ENCODE results near the gene CAPSL. TPM values are rescaled to one million over a fixed set of nuclear protein-coding genes. Genes with fewer than 3 reads are reported as not detected.

The CAPSL gene
- total and polyA plus RNA-seq, 2 of the 8 experiments (the other 6 are each of a cell fraction or from before 2014, with no cell fraction given), result not detected

DNA sequence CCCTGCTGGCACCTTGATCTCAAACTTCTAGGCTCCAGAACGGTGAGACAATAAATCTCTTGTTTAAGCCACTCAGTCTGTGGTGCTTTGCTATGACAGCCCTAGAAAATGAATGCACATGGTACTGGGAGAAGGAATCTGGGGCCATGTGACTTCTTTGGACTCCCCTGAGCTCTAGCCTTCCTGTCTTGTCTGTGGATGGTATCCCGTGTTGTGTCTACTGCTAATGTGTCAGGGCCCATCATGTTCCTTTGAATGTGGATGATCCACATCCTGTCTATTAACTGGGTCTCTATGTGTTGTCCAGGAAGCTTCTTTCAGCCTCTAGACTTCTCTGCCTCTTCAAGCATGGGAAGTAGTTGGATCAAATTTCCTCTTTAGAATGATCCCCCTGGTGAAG, 56.7 kb downstream of the CAPSL start:
- POLR2A ChIA-PET (ENCODE audit: partially characterized antibody), result no interaction called here

More for the DNA sequence above, 56.7 kb downstream of the CAPSL start:
- no peak overlapping the region for H3K23ac ChIP-seq (ENCODE audit: insufficient read length)
- H3K4me1 ChIP-seq (replicated peaks in 1 of 4; ENCODE audit: control insufficient read depth in 3 of 4, insufficient read depth in 4 of 4, low read length in 3 of 4), result no peaks in the 10 kb centered on the region
- H4K8ac ChIP-seq (ENCODE audit: extremely low read depth, insufficient read depth, low read length), result no peak overlapping the region
- no peaks in the 10 kb centered on the region for H3K79me1 ChIP-seq (ENCODE audit: low read depth, low read length)
- TF ChIP-seq CTBP2 (IDR thresholded peaks at IDR 0.05; ENCODE audit: borderline replicate concordance, insufficient read depth, insufficient read length, low read length), result no peak
- no peak for TF ChIP-seq SP4 (IDR thresholded peaks at IDR 0.05; ENCODE audit: low read length)
- TF ChIP-seq RFX5 (IDR thresholded peaks at IDR 0.05; ENCODE audit: borderline replicate concordance, low read depth, low read length), result no peak
- TF ChIP-seq KDM5A (IDR thresholded peaks at IDR 0.05; ENCODE audit: low read length), result no peak
- no peak for TF ChIP-seq TCF12 (IDR thresholded peaks at IDR 0.05; ENCODE audit: low read depth, low read length)
- TF ChIP-seq YY1 (IDR thresholded peaks at IDR 0.05; ENCODE audit: low read depth, low read length), result no peak
- TF ChIP-seq RBBP5 (IDR thresholded peaks at IDR 0.05; ENCODE audit: borderline replicate concordance, low read depth, low read length), result no peak
- no peak for TF ChIP-seq SIRT6 (IDR thresholded peaks at IDR 0.05; ENCODE audit: low read length)
- TF ChIP-seq POLR2AphosphoS5 (IDR thresholded peaks at IDR 0.05; ENCODE audit: low read depth, low read length), result no peak
- no peak for TF ChIP-seq TAF7 (optimal IDR thresholded peaks at IDR 0.05; ENCODE audit: borderline replicate concordance, low read depth, low read length)
- TF ChIP-seq JUN (IDR thresholded peaks at IDR 0.05; ENCODE audit: low read depth, low read length), result no peak
- TF ChIP-seq BRCA1 (IDR thresholded peaks at IDR 0.05; ENCODE audit: low read depth, low read length), result no peak
- TF ChIP-seq SIX5 (IDR thresholded peaks at IDR 0.05; ENCODE audit: low read depth, low read length), result no peak
- TF ChIP-seq, protein P1, sequence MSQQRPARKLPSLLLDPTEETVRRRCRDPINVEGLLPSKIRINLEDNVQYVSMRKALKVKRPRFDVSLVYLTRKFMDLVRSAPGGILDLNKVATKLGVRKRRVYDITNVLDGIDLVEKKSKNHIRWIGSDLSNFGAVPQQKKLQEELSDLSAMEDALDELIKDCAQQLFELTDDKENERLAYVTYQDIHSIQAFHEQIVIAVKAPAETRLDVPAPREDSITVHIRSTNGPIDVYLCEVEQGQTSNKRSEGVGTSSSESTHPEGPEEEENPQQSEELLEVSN (IDR thresholded peaks at IDR 0.05), result no peak
- no peak for TF ChIP-seq GABPA (IDR thresholded peaks at IDR 0.05; ENCODE audit: borderline replicate concordance, insufficient read depth, low read length)
- H3K23me2 ChIP-seq (ENCODE audit: low read depth, low read length), result no peaks in the 10 kb centered on the region
- no peak overlapping the region for H2BK15ac ChIP-seq (ENCODE audit: low read length)
- no peaks in the 10 kb centered on the region for H3K27me3 ChIP-seq (replicated peaks in 1 of 4; ENCODE audit: control insufficient read depth in 3 of 4, extremely low read depth in 1 of 4, insufficient read depth in 3 of 4, low read length in 3 of 4)
- no peak overlapping the region for H2AFZ ChIP-seq (ENCODE audit: low read length)
- no peak overlapping the region for H3K4me3 ChIP-seq (ENCODE audit: extremely low read depth in 1 of 4, insufficient read depth in 2 of 4, low read depth in 3 of 4, low read length in 4 of 4)
- H2BK120ac ChIP-seq (replicated peaks; ENCODE audit: low read depth, low read length), result no peak overlapping the region
- H4K5ac ChIP-seq (ENCODE audit: insufficient read length, low read depth, low read length), result no peak overlapping the region
- no peak overlapping the region for H4K91ac ChIP-seq (replicated peaks; ENCODE audit: insufficient read length, low read length)
- no peak overlapping the region for H2BK5ac ChIP-seq (ENCODE audit: low read depth, low read length)
- H3K14ac ChIP-seq (ENCODE audit: insufficient read length), result no peak overlapping the region
- H3K4ac ChIP-seq (replicated peaks; ENCODE audit: insufficient read length, low read depth, low read length), result no peak overlapping the region
- no peak overlapping the region for H3K9ac ChIP-seq (replicated peaks in 1 of 4; ENCODE audit: extremely low read depth in 1 of 4, low read depth in 3 of 4, low read length in 3 of 4)
- no peaks in the 10 kb centered on the region for H3K9me3 ChIP-seq (ENCODE audit: insufficient read depth in 2 of 2, low read depth in 1 of 2, low read length in 1 of 2)
- H2AK5ac ChIP-seq (ENCODE audit: low read depth, low read length), result no peak overlapping the region
- DNase-seq (ENCODE audit: low read depth in 1 of 2, low spot score in 2 of 2) (no peak), FAIRE-seq (no peak)
- H4K20me1 ChIP-seq (replicated peaks in 1 of 2; ENCODE audit: control insufficient read depth in 1 of 2, insufficient read depth in 2 of 2, low read length in 2 of 2), result no peaks in the 10 kb centered on the region
- CTCF ChIA-PET (ENCODE audit: partially characterized antibody), result interaction anchor here (1.3 to 1.5 kb wide), 3 partner anchors 43 to 104 kb away, joined by 3 to 6 read pairs (median 5); no protein-coding TSS in a partner anchor
- 87% methylated on average over 2 of the region's 2 CpGs; no CpG with 5 or more reads in 1 of the 2 experiments for WGBS, 2 experiments (ENCODE audit: extremely low coverage in 1 of 2, insufficient coverage in 1 of 2, insufficient read length in 1 of 2, insufficient replicate concordance in 2 of 2, low coverage in 1 of 2, low lambda C conversion rate in 2 of 2, missing lambda C conversion rate in 1 of 2)
- H3K56ac ChIP-seq (replicated peaks; ENCODE audit: insufficient read length, low read depth, low read length), result no peak overlapping the region
- no peak overlapping the region for H3K4me2 ChIP-seq (ENCODE audit: insufficient read depth in 1 of 2, low read depth in 2 of 2, low read length in 2 of 2)
- no peaks in the 10 kb centered on the region for H3K36me3 ChIP-seq (ENCODE audit: control insufficient read depth in 2 of 4, insufficient read depth in 4 of 4, low read length in 3 of 4)
- no peak overlapping the region for H3K27ac ChIP-seq (ENCODE audit: low read depth, low read length)
- H3K18ac ChIP-seq (ENCODE audit: extremely low read depth, low read length), result no peak overlapping the region
- H2BK20ac ChIP-seq (ENCODE audit: low read length), result no peak overlapping the region
- H3K79me2 ChIP-seq (ENCODE audit: control insufficient read depth in 1 of 2, insufficient read depth in 2 of 2, low read length in 2 of 2), result no peaks in the 10 kb centered on the region
- no peak overlapping the region for H2BK12ac ChIP-seq (ENCODE audit: low read depth, low read length)
